A549 (cell line): ENCODE data around the gene RAB13. TPM values are rescaled to one million over a fixed set of nuclear protein-coding genes. Genes with fewer than 3 reads are reported as not detected.
A peak's percentile ranks its signal among the peaks of the same experiment; 100 is the strongest.

Experiments
- ATAC-seq, 2 experiments: fragments of 200-7000 bp in 1 of 2; fragments of >200 bp in 1 of 2; cut with Nextera tagmentation in 1 of 2; cut with Tn5 transposase in 1 of 2; 3 replicates each; pipeline versions ENCODE4 v1.8.0 to v1.9.1; 2018 to 2020; ENCODE audit warnings: mild to moderate bottlenecking in 1 of 2, moderate library complexity in 1 of 2
- CTCF ChIA-PET: fragments of 300-600 bp; sonication (Branson Sonifier 250); formaldehyde crosslinking; extraction: SDS; loops from one replicate; lab custom pipeline; 2021; ENCODE audit warnings: antibody characterized with exemption, inconsistent platforms; lab: Yijun Ruan, JAX
- POLR2A ChIA-PET: fragments of 350-600 bp; formaldehyde crosslinking; extraction: SDS; loops from one replicate; lab custom pipeline; 2021; ENCODE audit warnings: antibody characterized with exemption, inconsistent platforms; lab: Yijun Ruan, JAX
- DNase-seq, 2 experiments: peaks; one replicate each; pipeline versions ENCODE4 v3.0.0 to v3.0.0-alpha.2; 2011 to 2016; ENCODE audit warnings: low read depth in 1 of 2, low spot score in 1 of 2
- FAIRE-seq: peaks from 2 replicates; lab custom pipeline; 2011; peaks lifted over from hg19 to GRCh38; lab: Jason Lieb, UNC
- H3K27ac ChIP-seq, 2 experiments: fragments of >200 bp; sonication (Bioruptor Twin); formaldehyde crosslinking; 3 replicates each; pipeline ENCODE4 v1.5.1; 2016 to 2017
- H3K4me1 ChIP-seq: fragments of >200 bp; sonication (Bioruptor Twin); formaldehyde crosslinking; 3 replicates; pipeline ENCODE4 v1.6.1; 2016
- H3K4me2 ChIP-seq: fragments of >200 bp; sonication (Bioruptor Twin); formaldehyde crosslinking; 3 replicates; pipeline ENCODE4 v1.6.1; 2016
- H3K4me3 ChIP-seq: fragments of >200 bp; sonication (Bioruptor Twin); formaldehyde crosslinking; 3 replicates; pipeline ENCODE4 v1.5.1; 2016
- H3K9me3 ChIP-seq: fragments of >200 bp; sonication (Bioruptor Twin); formaldehyde crosslinking; 3 replicates; pipeline ENCODE4 v1.6.1; 2016
- BHLHE40 ChIP-seq: IDR thresholded peaks from 2 replicates; pipeline ENCODE4 v1.6.1; 2012; ENCODE audit warnings: low read depth, low read length, inconsistent platforms
- CBX8 ChIP-seq: fragments of 200-600 bp; sonication (generic); IDR thresholded peaks from 2 replicates; pipeline ENCODE4 v1.6.1; 2016
- CEBPB ChIP-seq, 2 experiments: fragments of >200 bp in 1 of 2; sonication (Bioruptor Twin) in 1 of 2; formaldehyde crosslinking in 1 of 2; IDR thresholded peaks; 2 replicates each; pipeline ENCODE4 v1.6.1; 2012 to 2016
- CHD2 ChIP-seq: fragments of 150-350 bp; IDR thresholded peaks from 2 replicates; pipeline ENCODE4 v1.6.1; 2014; ENCODE audit warnings: low read length; ENCODE audit not compliant: partially characterized antibody
- FOSL2 ChIP-seq, 2 experiments: fragments of 450-650 bp in 1 of 2; fragments of >200 bp in 1 of 2; sonication (Bioruptor Twin) in 1 of 2; formaldehyde crosslinking; IDR thresholded peaks; 2 replicates each; pipeline versions ENCODE4 v1.5.0 to v1.6.1; 2016 to 2020; ENCODE audit warnings: mild to moderate bottlenecking in 1 of 2, moderate library complexity in 1 of 2
- GATA3 ChIP-seq: IDR thresholded peaks from 2 replicates; pipeline ENCODE4 v1.6.1; 2012; ENCODE audit warnings: borderline replicate concordance
- HDAC2 ChIP-seq: fragments of 200-600 bp; sonication (generic); IDR thresholded peaks from 2 replicates; pipeline ENCODE4 v1.6.1; 2016
- HOXA7 ChIP-seq: fragments of 250-450 bp; sonication (Bioruptor Pico); IDR thresholded peaks from 2 replicates; pipeline ENCODE4 v1.5.0; 2020; ENCODE audit warnings: mild to moderate bottlenecking, moderate library complexity
- JUN ChIP-seq, 2 experiments: fragments of >200 bp; sonication (Bioruptor Twin); formaldehyde crosslinking; IDR thresholded peaks; 2 replicates in 1 of 2; 3 replicates in 1 of 2; pipeline ENCODE4 v1.6.1; 2016 to 2017
- KDM5A ChIP-seq: fragments of 200-600 bp; sonication (generic); IDR thresholded peaks from 2 replicates; pipeline ENCODE4 v1.6.1; 2016; ENCODE audit warnings: antibody characterized with exemption, mild to moderate bottlenecking
- NPAS2 ChIP-seq: fragments of 250-450 bp; sonication (Bioruptor Pico); IDR thresholded peaks from 2 replicates; pipeline ENCODE4 v1.8.0; 2022; ENCODE audit warnings: mild to moderate bottlenecking, moderate library complexity, borderline replicate concordance
- PHF8 ChIP-seq: fragments of 200-600 bp; sonication (generic); IDR thresholded peaks from 2 replicates; pipeline ENCODE4 v1.6.1; 2016; ENCODE audit warnings: low read depth, mild to moderate bottlenecking, antibody characterized with exemption, moderate library complexity, borderline replicate concordance
- POLR2A ChIP-seq: IDR thresholded peaks from 2 replicates; pipeline ENCODE4 v1.6.1; 2012; ENCODE audit warnings: mild to moderate bottlenecking, low read length
- RARB ChIP-seq: fragments of 250-450 bp; sonication (Bioruptor Pico); IDR thresholded peaks from 2 replicates; pipeline ENCODE4 v1.8.0; 2021; ENCODE audit warnings: mild to moderate bottlenecking, moderate library complexity
- RCOR1 ChIP-seq: fragments of 150-350 bp; IDR thresholded peaks from 2 replicates; pipeline ENCODE4 v1.6.1; 2014; ENCODE audit warnings: antibody characterized with exemption, low read length, low read depth
- SMC3 ChIP-seq: fragments of >200 bp; sonication (Bioruptor Twin); formaldehyde crosslinking; IDR thresholded peaks from 3 replicates; pipeline ENCODE4 v1.6.1; 2018; ENCODE audit warnings: inconsistent platforms
- ZNF302 ChIP-seq: fragments of 250-450 bp; sonication (Bioruptor Pico); IDR thresholded peaks from 2 replicates; pipeline ENCODE4 v1.9.0; 2021; ENCODE audit warnings: inconsistent platforms, mild to moderate bottlenecking, moderate library complexity
- WGBS: methylation state at CpG from one replicate; pipeline ENCODE4 v1.1.6; 2017; ENCODE audit errors: missing lambda C conversion rate; 5-methylcytosine and 5-hydroxymethylcytosine counted together
- polyA plus RNA-seq, 4 experiments: library from polyadenylated mRNA; depleted of rRNA in 3 of 4; stranded (reverse); fragments of >200 nt; fragmentation: RNase III in 1 of 4; extraction: RNeasy Plus Mini Kit Qiagen cat#74134 plus additional on column Dnase treatment in 1 of 4; gene quantifications; 2 replicates in 3 of 4; 3 replicates in 1 of 4; pipeline ENCODE4 v1.2.3, GENCODE V29; 2011 to 2017
- TF ChIP-seq, protein P1 (sequence below): IDR thresholded peaks from 2 replicates; pipeline ENCODE4 v1.6.1; 2012
- TF ChIP-seq, protein P2 (sequence below): fragments of >200 bp; sonication (Bioruptor Twin); formaldehyde crosslinking; IDR thresholded peaks from 3 replicates; pipeline ENCODE4 v1.6.1; 2016
- TF ChIP-seq, protein P3 (sequence below): fragments of 250-450 bp; sonication (Bioruptor Pico); IDR thresholded peaks from 2 replicates; pipeline ENCODE4 v1.5.0; 2020; ENCODE audit warnings: low read depth, mild to moderate bottlenecking, moderate library complexity
- TF ChIP-seq, protein P4 (sequence below): fragments of >200 bp; sonication (Bioruptor Twin); formaldehyde crosslinking; IDR thresholded peaks from 2 replicates; pipeline ENCODE4 v1.6.1; 2016

RAB13 gene
- polyA plus RNA-seq, 2 of the 4 experiments (the other 2 are of a cell fraction): 90.9 to 160 TPM

DNA sequence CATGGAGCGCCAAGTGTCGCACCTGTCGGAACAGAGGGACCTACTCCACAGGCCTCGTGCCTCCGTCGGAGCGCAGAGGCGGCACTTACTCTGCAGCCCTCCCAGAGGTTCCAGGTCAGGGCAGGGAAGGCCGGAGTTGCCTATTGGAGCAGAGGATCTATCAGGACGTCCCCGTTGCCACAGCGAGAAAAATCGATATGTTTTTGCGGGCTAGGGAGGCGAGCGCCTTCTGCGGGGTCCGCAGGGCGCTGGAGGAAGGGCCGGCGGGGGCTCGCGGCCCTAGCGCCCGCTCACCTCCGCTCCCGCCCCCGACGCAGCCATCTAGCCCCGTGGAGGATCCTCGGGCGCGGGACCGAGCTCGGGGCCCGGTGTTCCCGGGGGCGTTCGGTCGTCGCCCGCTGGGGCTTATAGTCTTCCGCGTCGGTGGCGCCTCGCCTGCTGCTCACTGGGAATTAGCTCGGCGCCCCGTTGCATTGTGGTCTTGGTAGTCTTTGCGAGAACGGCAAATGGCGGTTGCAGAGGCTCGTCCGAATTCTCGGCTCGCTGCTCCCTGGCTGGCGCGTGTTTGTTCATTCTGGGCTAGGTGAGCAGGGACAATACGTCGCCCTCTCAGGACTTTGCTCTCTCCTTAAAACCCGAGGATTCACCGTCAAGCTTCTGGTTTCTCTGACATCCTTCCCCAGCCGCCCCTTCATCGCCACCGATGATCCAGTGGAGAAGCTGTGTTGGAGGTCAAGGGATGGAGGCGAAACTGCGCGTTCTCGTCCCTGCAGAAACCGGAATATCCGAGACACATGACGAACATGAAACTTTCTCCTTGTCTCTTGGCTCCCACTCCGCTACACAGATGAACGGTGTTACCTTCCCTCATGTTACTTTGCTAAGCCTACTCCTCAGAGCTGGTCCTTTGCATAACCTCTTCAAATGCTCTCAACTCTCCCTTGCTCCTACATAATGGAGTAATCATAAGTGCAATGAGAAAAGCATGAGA lies 8.6 kb downstream of the RAB13 start, which contains the start of gene JTB:
Gene JTB (minus strand): TSS at position 425 of the 991 bp plus-strand sequence. CDS start 422 bp downstream, at position 3.
- WGBS: 2% methylated on average over 30 of the region's 75 CpGs
- TF ChIP-seq KDM5A (no peak; the same call in 1 of the 2 replicates), SMC3 (no peak), HDAC2 (no peak), JUN (IDR thresholded peaks at IDR 0.05) (peak in 1 of 2 experiments; percentile 62; a peak in 1 of 5 replicates), POLR2A (peak; percentile 56), PHF8 (peak; percentile 93)
- TF ChIP-seq, protein P1, sequence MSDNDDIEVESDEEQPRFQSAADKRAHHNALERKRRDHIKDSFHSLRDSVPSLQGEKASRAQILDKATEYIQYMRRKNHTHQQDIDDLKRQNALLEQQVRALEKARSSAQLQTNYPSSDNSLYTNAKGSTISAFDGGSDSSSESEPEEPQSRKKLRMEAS: peak; percentile 81
- TF ChIP-seq, protein P2, sequence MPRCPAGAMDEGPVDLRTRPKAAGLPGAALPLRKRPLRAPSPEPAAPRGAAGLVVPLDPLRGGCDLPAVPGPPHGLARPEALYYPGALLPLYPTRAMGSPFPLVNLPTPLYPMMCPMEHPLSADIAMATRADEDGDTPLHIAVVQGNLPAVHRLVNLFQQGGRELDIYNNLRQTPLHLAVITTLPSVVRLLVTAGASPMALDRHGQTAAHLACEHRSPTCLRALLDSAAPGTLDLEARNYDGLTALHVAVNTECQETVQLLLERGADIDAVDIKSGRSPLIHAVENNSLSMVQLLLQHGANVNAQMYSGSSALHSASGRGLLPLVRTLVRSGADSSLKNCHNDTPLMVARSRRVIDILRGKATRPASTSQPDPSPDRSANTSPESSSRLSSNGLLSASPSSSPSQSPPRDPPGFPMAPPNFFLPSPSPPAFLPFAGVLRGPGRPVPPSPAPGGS: peak; percentile 83
- peak within 1 kb of the TSS; percentile 92 for H3K4me3 ChIP-seq
- DNase-seq (peak; percentile 82 to 90), FAIRE-seq (no peak), ATAC-seq (peak; percentile 95 to 98)
- ChIA-PET CTCF (interaction anchor here (0.5 to 7.5 kb wide), 19 partner anchors 9 to 947 kb away, joined by 3 to 90 read pairs (median 3); partner anchors contain the start of genes CREB3L4, DENND4B and RAB13), POLR2A (interaction anchor here (0.6 to 4.4 kb wide), 10 partner anchors 9 to 194 kb away, joined by 3 to 78 read pairs (median 6); partner anchors contain the start of genes CREB3L4, DENND4B, GATAD2B and RAB13)
- H3K27ac ChIP-seq: peak within 1 kb of the TSS; percentile 88 to 95
- no peaks in the 10 kb centered on the region for H3K9me3 ChIP-seq
- peaks cover 18% of the 10 kb centered on the region for H3K4me1 ChIP-seq
- H3K4me2 ChIP-seq: peak within 1 kb of the TSS; percentile 92

DNA sequence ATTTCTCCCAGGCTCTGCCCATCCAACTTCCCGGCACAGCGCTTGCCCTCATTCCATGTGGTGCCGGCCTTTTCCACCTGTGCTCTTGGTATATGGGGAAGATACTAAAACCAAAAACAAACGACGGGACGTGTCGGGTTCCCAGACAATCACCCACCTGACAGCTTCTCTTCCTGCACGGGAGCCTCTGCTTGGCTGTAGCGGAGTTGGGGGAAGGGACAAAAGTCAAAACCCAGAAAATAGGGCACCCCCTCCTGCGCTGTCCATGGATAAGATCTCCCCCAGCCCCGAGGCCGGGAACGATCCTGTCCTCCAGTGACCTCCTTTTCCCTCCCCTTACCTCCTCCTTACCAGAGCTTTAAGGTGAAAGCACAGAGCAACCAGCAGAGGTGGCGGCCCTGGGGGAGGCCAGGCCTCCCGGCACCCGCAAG lies 9.3 kb downstream of the RAB13 start:
- peak; percentile 3 to 45; a peak in 4 of 6 replicates for ATAC-seq
- TF ChIP-seq, protein P2: no peak
- TF ChIP-seq CEBPB (IDR thresholded peaks at IDR 0.05) (no peak), CHD2 (no peak), POLR2A (no peak), KDM5A (no peak), JUN (IDR thresholded peaks at IDR 0.05) (no peak), GATA3 (no peak), RARB (CRISPR knock-in tag) (no peak), RCOR1 (no peak), SMC3 (no peak), BHLHE40 (no peak), FOSL2 (IDR thresholded peaks at IDR 0.05) (no peak), FOSL2 (CRISPR knock-in tag; IDR thresholded peaks at IDR 0.05) (no peak), CBX8 (no peak), HOXA7 (CRISPR knock-in tag) (no peak), NPAS2 (CRISPR knock-in tag) (no peak), ZNF302 (CRISPR knock-in tag) (no peak)
- TF ChIP-seq, protein P3, sequence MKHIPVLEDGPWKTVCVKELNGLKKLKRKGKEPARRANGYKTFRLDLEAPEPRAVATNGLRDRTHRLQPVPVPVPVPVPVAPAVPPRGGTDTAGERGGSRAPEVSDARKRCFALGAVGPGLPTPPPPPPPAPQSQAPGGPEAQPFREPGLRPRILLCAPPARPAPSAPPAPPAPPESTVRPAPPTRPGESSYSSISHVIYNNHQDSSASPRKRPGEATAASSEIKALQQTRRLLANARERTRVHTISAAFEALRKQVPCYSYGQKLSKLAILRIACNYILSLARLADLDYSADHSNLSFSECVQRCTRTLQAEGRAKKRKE (CRISPR knock-in tag): no peak
- TF ChIP-seq, protein P4, sequence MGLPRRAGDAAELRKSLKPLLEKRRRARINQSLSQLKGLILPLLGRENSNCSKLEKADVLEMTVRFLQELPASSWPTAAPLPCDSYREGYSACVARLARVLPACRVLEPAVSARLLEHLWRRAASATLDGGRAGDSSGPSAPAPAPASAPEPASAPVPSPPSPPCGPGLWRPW: no peak
- CTCF ChIA-PET: interaction anchor here (0.8 to 7.5 kb wide), 10 partner anchors 9 to 187 kb away, joined by 3 to 90 read pairs (median 5); partner anchors contain the start of genes CREB3L4, DENND4B and RAB13

More for the DNA sequence above, 9.3 kb downstream of the RAB13 start:
- Histone ChIP-seq H3K27ac (peak overlapping the region; percentile 88 to 95), H3K4me1 (peaks cover 18% of the 10 kb centered on the region), H3K4me3 (peak overlapping the region; percentile 92), H3K9me3 (no peaks in the 10 kb centered on the region), H3K4me2 (peak overlapping the region; percentile 92)
- FAIRE-seq (no peak), DNase-seq (no peak)
- 2% methylated on average over 13 of the region's 16 CpGs for WGBS
- POLR2A ChIA-PET: interaction anchor here (0.9 to 4.4 kb wide), 9 partner anchors 9 to 193 kb away, joined by 3 to 78 read pairs (median 8); partner anchors contain the start of genes CREB3L4, DENND4B, GATAD2B and RAB13
